ENCODE results near the gene SLC44A4.
"Not testable (repeated sequence)": the region's sequence is repeated elsewhere in the genome, so short reads cannot be mapped to it uniquely, and the experiment has no call there.

SLC44A4 gene

DNA sequence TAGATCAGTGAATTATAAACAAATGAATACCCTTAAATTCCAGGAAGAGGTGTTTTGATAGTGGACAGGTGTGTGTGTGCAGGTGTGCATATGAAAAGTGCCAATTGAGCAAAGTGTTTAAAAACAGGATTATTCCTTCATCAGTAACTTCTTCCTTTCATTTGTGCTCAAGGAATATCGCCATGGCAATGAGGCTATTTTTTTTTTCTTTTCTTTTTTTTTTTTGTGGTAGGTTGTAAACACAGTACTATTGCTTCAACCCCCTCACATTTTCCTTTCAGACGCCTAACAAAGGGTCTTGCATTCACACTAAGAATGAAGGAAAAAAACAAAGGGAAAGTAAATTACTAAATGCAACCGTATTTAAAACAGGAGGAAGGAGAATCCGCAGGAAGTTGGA, 53.2 kb downstream of the SLC44A4 start:
- DNase-seq, result no peak

DNA sequence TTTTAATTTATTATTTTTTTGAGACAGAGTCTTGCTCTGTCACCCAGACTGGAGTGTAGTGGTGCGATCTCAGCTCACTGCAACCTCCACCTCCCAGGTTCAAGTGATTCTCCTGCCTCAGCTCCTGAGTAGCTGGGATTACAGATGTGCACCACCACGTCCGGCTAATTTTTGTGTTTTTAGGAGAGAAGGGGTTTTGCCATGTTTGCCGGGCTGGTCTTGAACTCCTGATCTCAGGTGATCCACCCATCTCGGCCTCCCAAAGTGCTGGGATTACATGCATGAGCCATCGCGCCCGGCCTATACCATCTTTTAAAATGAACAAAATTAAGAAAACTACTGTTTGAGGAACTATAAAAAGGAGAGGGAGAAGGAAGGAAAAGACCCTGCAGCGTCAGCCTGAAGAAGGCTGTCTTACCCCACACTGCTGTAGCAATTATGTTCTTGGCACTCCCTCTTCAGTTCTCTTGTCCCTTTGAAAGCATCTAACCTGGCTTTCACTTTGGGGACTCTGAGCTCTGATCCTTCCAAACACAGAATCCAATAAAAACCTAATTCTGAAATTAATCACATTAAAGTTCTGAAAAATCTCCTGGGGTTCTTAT, 55.1 kb downstream of the SLC44A4 start:
- DNase-seq, result not testable (repeated sequence)

DNA sequence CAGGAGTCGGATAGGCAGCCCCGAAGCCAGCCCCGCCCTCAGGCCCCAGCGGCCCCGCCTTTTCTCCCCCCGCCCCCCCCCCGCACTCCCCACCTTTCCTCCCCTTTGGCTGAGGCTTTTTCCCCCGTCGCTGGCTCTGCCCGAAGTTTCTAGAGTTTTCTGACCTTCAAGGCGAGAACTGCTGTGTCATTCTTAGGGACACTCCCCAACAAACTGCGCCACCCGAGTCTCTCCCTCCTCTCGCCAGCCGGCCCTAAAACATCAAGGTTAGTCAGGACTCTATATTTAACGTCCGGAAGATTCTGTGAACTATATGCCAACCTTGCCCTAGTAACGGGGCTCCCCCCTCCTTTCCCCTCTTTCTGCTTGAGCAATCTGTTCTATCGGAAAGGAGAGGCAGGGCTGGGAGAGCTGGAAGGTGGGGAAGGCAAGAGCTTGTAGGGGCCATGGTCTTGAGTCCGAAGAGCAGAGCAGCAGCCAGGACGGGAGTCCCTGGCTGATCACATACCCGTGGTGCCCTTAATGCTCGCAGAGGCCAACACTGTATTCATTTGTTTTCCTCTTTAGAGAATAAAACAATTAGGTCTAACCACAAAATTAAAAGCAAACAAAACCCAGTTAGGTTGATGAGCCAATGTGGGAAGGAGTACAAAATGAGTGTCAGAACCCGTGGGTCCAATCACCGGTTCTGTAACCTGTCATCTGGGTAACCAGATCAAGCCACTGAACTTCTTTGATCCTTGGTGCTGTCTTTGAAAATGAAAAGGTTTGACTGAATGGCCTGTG, 56.6 kb downstream of the SLC44A4 start:
- DNase-seq, result no peak

DNA sequence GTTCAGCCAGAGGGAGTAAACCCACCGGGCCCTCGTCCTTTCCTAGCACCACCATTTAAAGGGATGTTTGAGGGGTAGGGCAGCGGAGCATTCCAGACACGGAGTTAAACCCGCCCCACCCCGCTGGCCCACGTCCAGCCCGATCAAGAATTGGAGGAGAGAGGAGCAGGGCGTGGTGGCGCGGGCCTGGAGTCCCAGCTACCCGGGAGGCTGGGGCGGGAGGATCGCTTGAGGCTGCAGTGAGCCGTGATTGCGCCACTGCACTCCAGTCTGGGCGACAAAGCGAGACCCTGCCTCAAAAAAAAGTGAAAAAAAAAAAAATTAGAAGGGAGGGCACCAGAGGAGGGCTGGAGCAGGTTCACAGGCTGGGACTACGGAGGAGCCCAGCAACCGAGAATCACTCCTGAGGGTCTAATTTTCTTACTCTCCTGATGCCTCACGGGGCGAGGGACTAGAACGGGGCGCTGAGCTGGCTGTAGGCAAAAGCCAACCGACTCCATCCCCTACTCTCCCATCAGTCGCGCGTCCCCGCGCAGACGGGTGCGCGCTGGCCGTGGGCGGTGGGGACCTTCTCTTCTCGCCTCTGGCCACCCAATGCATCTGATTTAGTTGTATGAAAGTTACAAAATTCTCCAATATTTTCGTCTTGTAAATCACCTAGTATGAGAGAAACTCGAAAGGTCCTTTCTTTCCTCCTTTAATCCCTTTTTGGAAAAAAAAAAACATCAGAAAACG, 57.3 kb downstream of the SLC44A4 start:
- DNase-seq, result peak; percentile 19

DNA sequence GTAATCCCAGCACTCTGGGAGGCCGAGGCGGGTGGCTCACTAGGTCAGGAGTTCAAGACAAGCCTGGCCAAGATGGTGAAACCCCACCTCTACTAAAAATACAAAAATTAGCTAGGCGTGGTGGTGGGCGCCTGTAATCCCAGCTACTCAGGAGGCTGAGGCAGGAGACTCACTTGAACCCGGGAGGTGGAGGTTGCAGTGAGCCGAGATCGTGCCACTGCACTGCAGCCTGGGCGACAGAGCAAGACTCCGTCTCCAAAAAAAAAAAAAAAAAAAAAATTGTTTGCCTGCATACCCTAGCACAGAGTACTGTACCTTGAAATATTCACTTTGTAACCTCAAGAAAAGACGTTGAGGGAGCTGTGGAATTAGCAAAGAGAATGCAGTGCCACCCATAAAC, 58.4 kb downstream of the SLC44A4 start:
- DNase-seq, result not testable (repeated sequence)

DNA sequence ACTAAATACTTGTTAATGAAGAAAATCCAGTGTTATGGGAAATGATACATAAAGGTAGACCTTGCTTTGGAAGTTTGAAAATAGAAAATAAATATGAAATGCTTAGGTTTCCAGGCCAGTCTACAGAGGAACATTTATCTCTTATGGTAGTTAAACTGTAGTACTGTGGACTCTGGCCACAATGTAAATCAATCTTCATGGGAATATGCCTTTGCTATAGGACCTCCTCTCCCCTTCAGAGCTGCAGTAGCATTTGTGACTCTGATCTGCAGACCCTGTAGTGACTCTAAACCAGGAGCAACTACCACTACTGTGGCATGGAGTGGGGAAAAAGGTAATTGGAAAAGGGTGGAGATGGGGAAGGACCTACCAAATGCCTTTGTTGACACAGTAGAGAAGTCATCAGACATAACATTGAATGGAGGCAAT, 58.9 kb downstream of the SLC44A4 start:
- no peak for DNase-seq

DNA sequence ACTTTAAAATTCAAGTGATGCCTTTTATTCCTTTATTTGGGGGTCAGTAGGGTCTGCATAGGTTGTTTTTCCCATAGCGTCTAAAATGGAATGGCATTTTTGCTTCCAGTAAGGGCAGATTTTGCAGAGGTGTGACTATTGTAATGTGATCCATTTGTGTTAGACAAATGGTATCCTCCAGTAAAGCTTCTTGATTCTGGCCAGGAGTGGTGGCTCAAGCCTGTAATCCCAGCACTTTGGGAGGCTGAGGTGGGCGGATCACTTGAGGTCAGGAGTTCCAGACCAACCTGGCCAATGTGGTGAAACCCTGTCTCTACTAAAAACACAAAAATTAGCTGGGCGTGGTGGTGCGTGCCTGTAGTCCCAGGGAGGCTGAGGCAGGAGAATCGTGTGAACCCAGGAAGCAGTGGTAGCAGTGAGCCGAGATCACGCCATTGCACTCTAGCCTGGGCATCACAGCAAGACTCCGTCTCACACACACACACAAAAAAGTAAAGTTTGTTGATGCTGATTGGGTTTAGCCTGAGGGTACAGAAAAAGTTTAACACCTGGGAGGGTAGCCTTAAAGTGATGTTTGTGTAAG, 60.8 kb downstream of the SLC44A4 start:
- not testable (repeated sequence) for DNase-seq

DNA sequence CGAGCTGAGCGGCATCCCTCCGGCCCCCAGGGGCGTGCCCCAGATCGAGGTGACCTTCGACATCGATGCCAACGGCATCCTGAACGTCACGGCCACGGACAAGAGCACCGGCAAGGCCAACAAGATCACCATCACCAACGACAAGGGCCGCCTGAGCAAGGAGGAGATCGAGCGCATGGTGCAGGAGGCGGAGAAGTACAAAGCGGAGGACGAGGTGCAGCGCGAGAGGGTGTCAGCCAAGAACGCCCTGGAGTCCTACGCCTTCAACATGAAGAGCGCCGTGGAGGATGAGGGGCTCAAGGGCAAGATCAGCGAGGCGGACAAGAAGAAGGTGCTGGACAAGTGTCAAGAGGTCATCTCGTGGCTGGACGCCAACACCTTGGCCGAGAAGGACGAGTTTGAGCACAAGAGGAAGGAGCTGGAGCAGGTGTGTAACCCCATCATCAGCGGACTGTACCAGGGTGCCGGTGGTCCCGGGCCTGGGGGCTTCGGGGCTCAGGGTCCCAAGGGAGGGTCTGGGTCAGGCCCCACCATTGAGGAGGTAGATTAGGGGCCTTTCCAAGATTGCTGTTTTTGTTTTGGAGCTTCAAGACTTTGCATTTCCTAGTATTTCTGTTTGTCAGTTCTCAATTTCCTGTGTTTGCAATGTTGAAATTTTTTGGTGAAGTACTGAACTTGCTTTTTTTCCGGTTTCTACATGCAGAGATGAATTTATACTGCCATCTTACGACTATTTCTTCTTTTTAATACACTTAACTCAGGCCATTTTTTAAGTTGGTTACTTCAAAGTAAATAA, 61.5 kb downstream of the SLC44A4 start:
- not testable (repeated sequence) for DNase-seq

DNA sequence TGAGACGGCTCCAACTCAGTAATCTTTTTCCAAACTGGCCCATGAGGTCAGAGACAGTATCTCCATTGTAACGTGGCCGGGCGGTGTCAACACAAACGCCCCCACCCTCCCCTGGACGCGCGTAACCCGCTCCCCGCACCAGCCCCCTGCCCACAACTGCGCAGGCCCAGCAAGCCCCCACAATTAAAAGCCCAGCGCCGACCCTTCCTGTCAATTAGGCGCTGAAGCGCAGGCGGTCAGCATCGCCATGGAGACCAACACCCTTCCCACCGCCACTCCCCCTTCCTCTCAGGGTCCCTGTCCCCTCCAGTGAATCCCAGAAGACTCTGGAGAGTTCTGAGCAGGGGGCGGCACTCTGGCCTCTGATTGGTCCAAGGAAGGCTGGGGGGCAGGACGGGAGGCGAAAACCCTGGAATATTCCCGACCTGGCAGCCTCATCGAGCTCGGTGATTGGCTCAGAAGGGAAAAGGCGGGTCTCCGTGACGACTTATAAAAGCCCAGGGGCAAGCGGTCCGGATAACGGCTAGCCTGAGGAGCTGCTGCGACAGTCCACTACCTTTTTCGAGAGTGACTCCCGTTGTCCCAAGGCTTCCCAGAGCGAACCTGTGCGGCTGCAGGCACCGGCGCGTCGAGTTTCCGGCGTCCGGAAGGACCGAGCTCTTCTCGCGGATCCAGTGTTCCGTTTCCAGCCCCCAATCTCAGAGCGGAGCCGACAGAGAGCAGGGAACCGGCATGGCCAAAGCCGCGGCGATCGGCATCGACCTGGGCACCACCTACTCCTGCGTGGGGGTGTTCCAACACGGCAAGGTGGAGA, 63.6 kb downstream of the SLC44A4 start, which contains the start of the genes HSPA1A and HSPA1L:
Gene HSPA1A (plus strand): TSS at position 519 of the 814 bp plus-strand sequence. CDS start 214 bp downstream, at position 733.
Gene HSPA1L (minus strand): TSS at position 259 of the 814 bp plus-strand sequence. CDS start 3,311 bp downstream, outside the sequence.
- peak; percentile 90 for DNase-seq

DNA sequence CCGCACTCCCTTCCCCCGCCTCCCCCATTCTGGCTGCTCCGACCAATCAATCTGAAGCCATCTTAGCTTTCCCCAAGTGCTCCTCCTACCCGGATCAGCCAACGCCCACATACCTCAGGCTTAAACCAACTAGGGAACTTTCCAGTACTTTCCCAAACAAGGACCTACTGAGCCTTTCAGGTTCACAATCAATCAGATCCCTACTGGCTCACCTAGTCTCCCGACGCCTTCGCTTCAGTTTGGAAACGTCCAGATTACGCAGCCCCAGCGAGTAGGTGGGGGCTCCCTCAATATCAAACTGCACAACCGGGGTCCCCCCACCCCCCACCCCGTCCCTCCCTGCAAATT, 64.1 kb downstream of the SLC44A4 start:
- DNase-seq, result peak; percentile 89

DNA sequence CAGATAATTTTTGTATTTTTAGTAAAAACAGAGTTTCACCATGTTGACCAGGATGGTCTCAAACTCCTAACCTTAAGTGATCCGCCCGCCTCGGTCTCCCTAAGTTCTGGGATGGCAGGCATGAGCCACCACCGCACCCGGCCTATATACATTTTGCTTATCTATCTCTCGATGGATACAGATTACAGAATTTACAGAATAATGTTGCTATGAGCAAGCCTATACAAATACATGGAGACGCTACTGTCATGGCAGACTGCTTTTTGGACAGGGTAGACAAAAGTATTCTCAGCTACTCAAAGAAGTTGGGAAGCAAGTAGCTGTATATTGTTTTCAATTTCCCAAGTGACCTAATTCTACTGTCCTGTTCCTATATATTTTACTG, 65.3 kb downstream of the SLC44A4 start:
- DNase-seq, result no peak

Measured in DMS79 (cell line).